Left ventricle myocardium inferior (tissue), 1 donor: ENCODE measurements around the gene FNDC3B. TPM values are rescaled to one million over a fixed set of nuclear protein-coding genes. Genes with fewer than 3 reads are reported as not detected.

ENCODE experiments used
- DNase-seq: peaks from one replicate; pipeline ENCODE4 v3.0.0-alpha.2; 2020
- H3K27ac ChIP-seq: fragments of 200-600 bp; replicated peaks from 2 replicates; pipeline ENCODE4 v1.8.0; 2021
- H3K27me3 ChIP-seq: fragments of 200-600 bp; 2 replicates; pipeline ENCODE4 v1.8.0; 2021; ENCODE audit warnings: low read depth
- H3K36me3 ChIP-seq: fragments of 200-600 bp; 2 replicates; pipeline ENCODE4 v1.8.0; 2021
- H3K4me1 ChIP-seq: fragments of 200-600 bp; 2 replicates; pipeline ENCODE4 v1.8.0; 2021
- H3K4me3 ChIP-seq: fragments of 200-600 bp; 2 replicates; pipeline ENCODE4 v1.8.0; 2021; ENCODE audit warnings: mild to moderate bottlenecking, moderate library complexity
- H3K9me3 ChIP-seq: fragments of 200-600 bp; replicated peaks from 2 replicates; pipeline ENCODE4 v1.8.0; 2021
- intact Hi-C: fragments of 100-400 bp; cut with micrococcal nuclease; formaldehyde crosslinking; loops from one replicate; pipeline ENCODE4 v1.11.0; 2022
- total RNA-seq: library from RNA; stranded (reverse); fragmentation: NEBNext Ultra II Directional; extraction: Animal tissue kit (Norgen Biotek cat#: 25700); gene quantifications from one replicate; pipeline ENCODE4 v1.2.1, GENCODE V29; 2021
- TF ChIP-seq, protein P1 (sequence below): fragments of 200-600 bp; IDR thresholded peaks from 2 replicates; pipeline ENCODE4 v1.8.0; 2021; ENCODE audit warnings: antibody characterized with exemption, mild to moderate bottlenecking, borderline replicate concordance
- donor health status: DM: no; HTN: yes; CAD: no; lungs with severe emphysema.

FNDC3B gene
- total RNA-seq, 1 donor from 2014 or later: 75.7 TPM

DNA sequence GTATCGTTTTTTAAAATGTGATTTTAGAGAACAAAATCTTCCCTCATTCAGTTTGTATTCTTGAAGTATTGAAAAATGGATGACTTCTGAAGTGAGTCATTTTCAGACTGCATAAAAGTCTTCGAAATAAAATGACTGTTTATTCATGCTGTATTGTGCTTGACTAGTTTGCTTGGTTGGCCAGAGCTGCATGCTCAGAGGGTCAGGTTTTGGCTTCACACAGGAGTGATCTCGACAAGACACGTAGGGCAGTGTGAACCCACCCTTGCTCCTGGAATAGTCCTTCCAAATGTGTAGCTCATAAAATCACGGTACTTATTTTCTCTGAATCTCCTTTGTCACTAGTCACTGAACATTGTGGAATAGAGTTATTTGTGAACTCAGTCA, 73.3 kb downstream of the FNDC3B start:
- H3K27ac ChIP-seq: no peak overlapping the region
- intact Hi-C loops: no loop called here
- no peaks in the 10 kb centered on the region for H3K9me3 ChIP-seq
- H3K27me3 ChIP-seq: no peaks in the 10 kb centered on the region
- peaks cover 47% of the 10 kb centered on the region for H3K4me1 ChIP-seq
- TF ChIP-seq, protein P1, sequence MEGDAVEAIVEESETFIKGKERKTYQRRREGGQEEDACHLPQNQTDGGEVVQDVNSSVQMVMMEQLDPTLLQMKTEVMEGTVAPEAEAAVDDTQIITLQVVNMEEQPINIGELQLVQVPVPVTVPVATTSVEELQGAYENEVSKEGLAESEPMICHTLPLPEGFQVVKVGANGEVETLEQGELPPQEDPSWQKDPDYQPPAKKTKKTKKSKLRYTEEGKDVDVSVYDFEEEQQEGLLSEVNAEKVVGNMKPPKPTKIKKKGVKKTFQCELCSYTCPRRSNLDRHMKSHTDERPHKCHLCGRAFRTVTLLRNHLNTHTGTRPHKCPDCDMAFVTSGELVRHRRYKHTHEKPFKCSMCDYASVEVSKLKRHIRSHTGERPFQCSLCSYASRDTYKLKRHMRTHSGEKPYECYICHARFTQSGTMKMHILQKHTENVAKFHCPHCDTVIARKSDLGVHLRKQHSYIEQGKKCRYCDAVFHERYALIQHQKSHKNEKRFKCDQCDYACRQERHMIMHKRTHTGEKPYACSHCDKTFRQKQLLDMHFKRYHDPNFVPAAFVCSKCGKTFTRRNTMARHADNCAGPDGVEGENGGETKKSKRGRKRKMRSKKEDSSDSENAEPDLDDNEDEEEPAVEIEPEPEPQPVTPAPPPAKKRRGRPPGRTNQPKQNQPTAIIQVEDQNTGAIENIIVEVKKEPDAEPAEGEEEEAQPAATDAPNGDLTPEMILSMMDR: no peak
- DNase-seq: no peak
- peaks cover 30% of the 10 kb centered on the region for H3K36me3 ChIP-seq
- H3K4me3 ChIP-seq: no peak overlapping the region

DNA sequence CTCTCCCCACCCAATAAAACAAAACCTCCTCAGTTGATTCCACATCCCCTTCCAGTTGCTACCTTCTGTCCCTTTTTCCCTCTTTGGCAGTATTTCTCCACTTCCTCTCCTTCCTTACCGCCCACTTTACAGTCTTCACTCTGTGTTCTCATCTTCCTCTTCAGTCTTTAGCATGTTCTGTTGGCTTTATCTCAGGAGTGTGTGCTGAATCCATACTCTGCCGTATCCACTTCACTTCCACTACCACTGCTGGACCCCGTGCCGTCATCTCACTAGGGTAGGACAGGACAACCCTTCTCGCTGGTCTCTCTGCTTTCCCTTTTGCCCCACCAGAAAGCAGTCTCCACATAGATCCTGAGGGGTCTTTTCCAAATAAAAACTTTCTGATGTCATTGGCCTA, 74.3 kb downstream of the FNDC3B start:
- H3K4me1 ChIP-seq: peaks cover 46% of the 10 kb centered on the region
- DNase-seq: no peak
- H3K4me3 ChIP-seq: no peak overlapping the region
- TF ChIP-seq, protein P1: no peak
- no peaks in the 10 kb centered on the region for H3K27me3 ChIP-seq
- H3K27ac ChIP-seq: no peak overlapping the region
- peaks cover 35% of the 10 kb centered on the region for H3K36me3 ChIP-seq
- H3K9me3 ChIP-seq: no peaks in the 10 kb centered on the region
- intact Hi-C loops: no loop called here

DNA sequence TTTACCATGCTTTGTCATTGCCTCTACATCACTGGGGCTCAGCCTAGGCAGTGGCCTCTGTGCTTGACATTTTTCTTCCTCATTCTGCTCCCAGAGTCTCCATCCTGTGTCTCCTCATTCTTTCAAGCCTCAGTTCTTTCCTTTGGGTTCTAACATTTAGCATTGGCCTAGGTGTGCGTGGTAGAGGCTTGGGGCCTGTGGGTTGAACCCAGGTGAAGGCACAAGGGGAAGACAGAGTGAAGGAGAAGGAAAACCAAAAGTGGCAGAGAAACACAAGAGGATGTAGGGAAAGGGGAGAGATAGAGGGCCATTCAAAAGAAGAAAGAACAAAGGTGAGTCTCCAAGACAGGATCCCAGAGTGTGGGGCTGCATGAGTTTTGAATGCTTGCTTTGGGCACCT, 75.7 kb downstream of the FNDC3B start:
- DNase-seq: no peak
- Histone ChIP-seq H3K27ac (no peak overlapping the region), H3K4me1 (peaks cover 52% of the 10 kb centered on the region), H3K9me3 (no peaks in the 10 kb centered on the region), H3K4me3 (no peak overlapping the region), H3K27me3 (no peaks in the 10 kb centered on the region), H3K36me3 (peaks cover 35% of the 10 kb centered on the region)
- TF ChIP-seq, protein P1: no peak
- intact Hi-C loops: no loop called here

DNA sequence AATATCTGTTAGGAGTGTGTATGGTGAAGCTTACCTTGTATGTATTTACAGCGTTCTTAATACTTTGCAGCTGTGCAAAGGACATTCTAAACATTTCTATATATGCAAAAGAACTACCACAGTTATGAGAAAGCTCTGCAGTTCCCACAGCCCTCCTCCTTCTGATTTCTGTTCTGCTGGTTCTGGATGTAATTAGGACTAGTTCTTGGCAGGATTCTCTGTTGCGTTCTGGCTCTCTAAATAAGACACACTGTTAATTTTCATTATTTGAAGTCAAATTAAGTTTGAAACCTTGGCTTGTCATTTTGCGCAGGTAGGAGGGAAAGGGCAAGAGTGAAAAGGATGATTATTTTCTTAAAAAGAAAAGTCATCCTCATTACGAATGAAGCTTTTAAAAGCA, 76.4 kb downstream of the FNDC3B start:
- Histone ChIP-seq H3K27ac (no peak overlapping the region), H3K36me3 (peaks cover 35% of the 10 kb centered on the region), H3K4me3 (no peak overlapping the region), H3K27me3 (no peaks in the 10 kb centered on the region), H3K4me1 (peaks cover 55% of the 10 kb centered on the region), H3K9me3 (no peaks in the 10 kb centered on the region)
- DNase-seq: no peak
- TF ChIP-seq, protein P1: no peak
- intact Hi-C loops: no loop called here

DNA sequence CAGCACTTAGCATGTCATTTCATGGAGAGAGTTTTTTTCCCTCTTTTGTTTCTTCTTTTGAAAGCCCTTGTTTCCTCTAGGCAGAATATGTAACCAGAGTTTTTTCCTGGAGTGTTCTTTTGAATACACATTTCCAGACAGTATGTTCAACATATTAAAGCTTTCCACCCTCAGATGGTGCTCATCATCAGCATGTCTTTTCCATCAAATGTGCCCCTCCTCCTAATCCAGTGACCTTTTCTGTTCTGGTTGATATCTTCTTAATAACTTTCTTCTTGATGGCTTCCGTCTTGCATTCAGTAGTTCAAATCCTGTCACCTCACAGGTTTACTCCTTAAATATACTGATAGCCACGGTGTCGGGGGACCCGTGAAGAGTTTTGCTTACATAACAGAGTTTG, 78.6 kb downstream of the FNDC3B start:
- Histone ChIP-seq H3K4me3 (no peak overlapping the region), H3K27me3 (no peaks in the 10 kb centered on the region), H3K4me1 (peaks cover 69% of the 10 kb centered on the region), H3K9me3 (no peaks in the 10 kb centered on the region), H3K27ac (no peak overlapping the region), H3K36me3 (peaks cover 35% of the 10 kb centered on the region)
- TF ChIP-seq, protein P1: no peak
- intact Hi-C loops: no loop called here
- no peak for DNase-seq
